Endothelial cell of umbilical vein (primary cell): ENCODE measurements around the gene EMP2. TPM values are rescaled to one million over a fixed set of nuclear protein-coding genes. Genes with fewer than 3 reads are reported as not detected.

Source experiments
- BruUV-seq: library from RNA; stranded (reverse); fragments of 400-500 nt; replicated peaks from 2 replicates; lab custom pipeline; 2021; lab: Mats Ljungman, UMichigan
- CTCF ChIA-PET: fragments of 300-600, 350-600 bp; sonication (Branson Sonifier 250); formaldehyde crosslinking; loops from one replicate; lab custom pipeline; 2021; ENCODE audit warnings: antibody characterized with exemption, inconsistent platforms; lab: Charles Lee
- POLR2A ChIA-PET: fragments of 300-600, 350-600 bp; sonication (Branson Sonifier 250); formaldehyde crosslinking; loops from one replicate; lab custom pipeline; 2021; ENCODE audit warnings: antibody characterized with exemption, inconsistent platforms; lab: Charles Lee
- DNase-seq: peaks from one replicate; pipeline ENCODE4 v3.0.0-alpha.2; 2011; ENCODE audit warnings: low read depth, low spot score
- FAIRE-seq: peaks from 2 replicates; lab custom pipeline; 2011; peaks lifted over from hg19 to GRCh38; lab: Jason Lieb, UNC
- H2AFZ ChIP-seq: 2 replicates; pipeline ENCODE4 v1.6.0; 2012; ENCODE audit warnings: low read depth, low read length, control low read depth, inconsistent platforms
- H3K27ac ChIP-seq: 2 replicates; pipeline ENCODE4 v1.5.1; 2011; ENCODE audit warnings: low read depth, mild to moderate bottlenecking, control low read depth, low read length, moderate library complexity; ENCODE audit not compliant: insufficient read depth
- H3K27me3 ChIP-seq, 2 experiments: 2 replicates each; pipeline versions ENCODE4 v1.6.0 to v1.6.1; 2011; ENCODE audit warnings: low read length in 2 of 2, mixed read lengths in 1 of 2; ENCODE audit not compliant: control insufficient read depth in 2 of 2, insufficient read depth in 2 of 2
- H3K36me3 ChIP-seq, 2 experiments: 2 replicates in 1 of 2; 3 replicates in 1 of 2; pipeline ENCODE4 v1.5.1; 2011; ENCODE audit warnings: low read length in 2 of 2, mild to moderate bottlenecking in 1 of 2, moderate library complexity in 1 of 2; ENCODE audit not compliant: control insufficient read depth in 2 of 2, insufficient read depth in 2 of 2; ENCODE audit errors: extremely low read depth in 1 of 2
- H3K4me1 ChIP-seq: 3 replicates; pipeline ENCODE4 v1.5.1; 2011; ENCODE audit warnings: mild to moderate bottlenecking, low read length; ENCODE audit not compliant: control insufficient read depth, insufficient read depth; ENCODE audit errors: extremely low read depth
- H3K4me2 ChIP-seq: 2 replicates; pipeline ENCODE4 v1.6.1; 2011; ENCODE audit warnings: low read length, control low read depth, mixed read lengths; ENCODE audit not compliant: insufficient read depth
- H3K4me3 ChIP-seq, 3 experiments: fragments of 200-600 bp in 1 of 3; sonication (generic), shearing (Covaris generic) in 1 of 3; replicated peaks in 1 of 3; 2 replicates each; pipeline ENCODE4 v1.5.1; 2011 to 2016; ENCODE audit warnings: control low read depth in 3 of 3, low read length in 3 of 3, mild to moderate bottlenecking in 2 of 3, inconsistent platforms in 1 of 3, low read depth in 1 of 3, moderate library complexity in 1 of 3; ENCODE audit not compliant: insufficient read depth in 1 of 3
- H3K79me2 ChIP-seq: 2 replicates; pipeline ENCODE4 v1.6.0; 2012; ENCODE audit warnings: low read length, inconsistent platforms; ENCODE audit not compliant: control insufficient read depth, insufficient read depth
- H3K9ac ChIP-seq: replicated peaks from 2 replicates; pipeline ENCODE3; 2011; ENCODE audit warnings: low read length, control low read depth; ENCODE audit not compliant: insufficient read depth; ENCODE audit errors: extremely low read depth
- H3K9me1 ChIP-seq: replicated peaks from 3 replicates; pipeline ENCODE4 v1.6.0; 2011; ENCODE audit warnings: mild to moderate bottlenecking, low read length; ENCODE audit not compliant: control insufficient read depth, insufficient read depth; ENCODE audit errors: extremely low read depth
- H3K9me3 ChIP-seq: replicated peaks from 2 replicates; pipeline ENCODE4 v1.5.1; 2012; ENCODE audit warnings: low read length, inconsistent platforms; ENCODE audit not compliant: control insufficient read depth, insufficient read depth
- H4K20me1 ChIP-seq: replicated peaks from 2 replicates; pipeline ENCODE3; 2011; ENCODE audit warnings: mild to moderate bottlenecking, low read length; ENCODE audit not compliant: control insufficient read depth, insufficient read depth; ENCODE audit errors: extremely low read depth
- EZH2 ChIP-seq: IDR thresholded peaks from 2 replicates; pipeline ENCODE4 v1.6.1; 2012; ENCODE audit warnings: borderline replicate concordance, low read depth, mild to moderate bottlenecking, moderate library complexity, low read length, inconsistent platforms; ENCODE audit not compliant: severe bottlenecking
- FOS ChIP-seq: IDR thresholded peaks from 2 replicates; pipeline ENCODE4 v1.6.1; 2011; ENCODE audit warnings: mild to moderate bottlenecking, low read length, moderate library complexity, borderline replicate concordance; ENCODE audit not compliant: insufficient read depth
- GATA2 ChIP-seq: IDR thresholded peaks from 2 replicates; pipeline ENCODE4 v1.7.0; 2011; ENCODE audit warnings: low read depth, mild to moderate bottlenecking, moderate library complexity, mixed read lengths, low read length; ENCODE audit not compliant: insufficient read length, insufficient read depth
- JUN ChIP-seq: IDR thresholded peaks from 2 replicates; pipeline ENCODE4 v1.6.1; 2011; ENCODE audit warnings: borderline replicate concordance, low read depth; ENCODE audit not compliant: insufficient read length, insufficient read depth
- MYC ChIP-seq: IDR thresholded peaks from one replicate; pipeline ENCODE4 v1.6.1; 2011; ENCODE audit warnings: mild to moderate bottlenecking, low read depth, low read length
- POLR2A ChIP-seq: IDR thresholded peaks from 2 replicates; pipeline ENCODE4 v1.6.1; 2012; ENCODE audit warnings: low read depth, mild to moderate bottlenecking, control low read depth, low read length
- POLR2AphosphoS5 ChIP-seq: IDR thresholded peaks from 2 replicates; pipeline ENCODE4 v1.6.1; 2012; ENCODE audit warnings: low read depth, mild to moderate bottlenecking, control low read depth, low read length, moderate library complexity; ENCODE audit not compliant: insufficient read depth
- dilution Hi-C: fragments of 300-500 bp; cut with MboI; formaldehyde crosslinking; loops from one replicate; pipeline ENCODE4 v1.15.0; 2019; ENCODE audit warnings: low sequenced_read_pairs; ENCODE audit not compliant: extremely low pct_ligation_motif_present
- intact Hi-C: fragments of 100-400 bp; cut with micrococcal nuclease; formaldehyde crosslinking; loops from one replicate; pipeline ENCODE4 v1.10.0; 2022
- polyA plus RNA-seq, 4 experiments: library from polyadenylated mRNA; depleted of rRNA in 3 of 4; stranded (reverse) in 3 of 4; unstranded in 1 of 4; fragments of >200 nt; gene quantifications; 2 replicates each; pipeline versions ENCODE4 v1.2.1 to v1.2.3, GENCODE V29; 2011 to 2012; ENCODE audit warnings: missing spikeins in 1 of 4
- total RNA-seq: library from RNA; stranded (reverse); gene quantifications from 2 replicates; pipeline ENCODE4 v1.2.3, GENCODE V29; 2021
- TF ChIP-seq, protein P1 (sequence below): IDR thresholded peaks from 2 replicates; pipeline ENCODE4 v1.6.1; 2011; ENCODE audit not compliant: insufficient read depth, insufficient read length
- TF ChIP-seq, protein P2 (sequence below), 2 donors: IDR thresholded peaks; 1 replicate in 1 of 2; 2 replicates in 1 of 2; pipeline ENCODE4 v1.5.1; 2011; ENCODE audit warnings: low read length in 2 of 2, mild to moderate bottlenecking in 2 of 2, moderate library complexity in 2 of 2, control low read depth in 1 of 2, inconsistent platforms in 1 of 2, low read depth in 1 of 2; ENCODE audit not compliant: insufficient read depth in 1 of 2; ENCODE audit errors: extremely low read depth in 1 of 2

The EMP2 gene
- total and polyA plus RNA-seq, 2 donors (not counting 3 experiments of a cell fraction or from before 2014, with no cell fraction given): 19.0 to 25.5 TPM

DNA sequence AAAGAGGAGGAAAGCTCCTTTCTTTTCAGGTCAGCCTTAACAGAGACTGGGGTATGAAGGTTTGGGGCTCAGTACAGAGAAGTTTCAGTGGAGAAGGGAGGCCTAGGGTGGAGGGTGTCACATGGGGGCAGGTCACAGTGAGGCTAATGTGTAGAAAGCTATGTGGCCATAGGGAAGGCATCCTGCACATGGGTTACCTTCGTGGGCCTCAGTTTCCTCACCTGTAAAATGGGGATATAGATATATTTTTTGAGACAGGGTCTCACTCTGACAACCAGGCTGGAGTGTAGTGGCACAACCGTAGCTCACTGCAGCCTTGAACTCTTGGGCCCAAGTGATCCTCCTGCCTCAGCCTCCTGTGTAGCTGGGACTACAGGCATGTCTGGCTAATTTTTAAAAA is 41.8 kb downstream of the EMP2 start:
- no peak overlapping the region for H3K4me3 ChIP-seq
- no peak overlapping the region for H3K9ac ChIP-seq
- dilution Hi-C loops: no loop called here
- no peaks in the 10 kb centered on the region for H3K27me3 ChIP-seq
- BruUV-seq: no TSS peak
- POLR2A ChIA-PET: no interaction called here
- H3K9me1 ChIP-seq: no peaks in the 10 kb centered on the region
- FAIRE-seq (no peak), DNase-seq (no peak)
- H3K4me2 ChIP-seq: no peak overlapping the region
- intact Hi-C loops: no loop called here
- no peak overlapping the region for H2AFZ ChIP-seq
- H4K20me1 ChIP-seq: no peaks in the 10 kb centered on the region
- peaks cover 0 to 4% of the 10 kb centered on the region in 2 experiments for H3K36me3 ChIP-seq
- no peaks in the 10 kb centered on the region for H3K9me3 ChIP-seq
- TF ChIP-seq, protein P1, sequence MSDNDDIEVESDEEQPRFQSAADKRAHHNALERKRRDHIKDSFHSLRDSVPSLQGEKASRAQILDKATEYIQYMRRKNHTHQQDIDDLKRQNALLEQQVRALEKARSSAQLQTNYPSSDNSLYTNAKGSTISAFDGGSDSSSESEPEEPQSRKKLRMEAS: no peak
- no peak for TF ChIP-seq POLR2A
- TF ChIP-seq GATA2: no peak
- TF ChIP-seq JUN: no peak
- no peak for TF ChIP-seq FOS
- TF ChIP-seq, protein P2, sequence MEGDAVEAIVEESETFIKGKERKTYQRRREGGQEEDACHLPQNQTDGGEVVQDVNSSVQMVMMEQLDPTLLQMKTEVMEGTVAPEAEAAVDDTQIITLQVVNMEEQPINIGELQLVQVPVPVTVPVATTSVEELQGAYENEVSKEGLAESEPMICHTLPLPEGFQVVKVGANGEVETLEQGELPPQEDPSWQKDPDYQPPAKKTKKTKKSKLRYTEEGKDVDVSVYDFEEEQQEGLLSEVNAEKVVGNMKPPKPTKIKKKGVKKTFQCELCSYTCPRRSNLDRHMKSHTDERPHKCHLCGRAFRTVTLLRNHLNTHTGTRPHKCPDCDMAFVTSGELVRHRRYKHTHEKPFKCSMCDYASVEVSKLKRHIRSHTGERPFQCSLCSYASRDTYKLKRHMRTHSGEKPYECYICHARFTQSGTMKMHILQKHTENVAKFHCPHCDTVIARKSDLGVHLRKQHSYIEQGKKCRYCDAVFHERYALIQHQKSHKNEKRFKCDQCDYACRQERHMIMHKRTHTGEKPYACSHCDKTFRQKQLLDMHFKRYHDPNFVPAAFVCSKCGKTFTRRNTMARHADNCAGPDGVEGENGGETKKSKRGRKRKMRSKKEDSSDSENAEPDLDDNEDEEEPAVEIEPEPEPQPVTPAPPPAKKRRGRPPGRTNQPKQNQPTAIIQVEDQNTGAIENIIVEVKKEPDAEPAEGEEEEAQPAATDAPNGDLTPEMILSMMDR (IDR thresholded peaks at IDR 0.05; ENCODE audit: extremely low read depth in 1 of 2, insufficient read depth in 1 of 2, low read depth in 1 of 2, low read length in 2 of 2): no peak
- TF ChIP-seq EZH2: no peak
- no peak for TF ChIP-seq POLR2AphosphoS5
- no peak for TF ChIP-seq MYC
- H3K27ac ChIP-seq: no peak overlapping the region
- H3K79me2 ChIP-seq: no peaks in the 10 kb centered on the region
- H3K4me1 ChIP-seq: no peaks in the 10 kb centered on the region
- CTCF ChIA-PET: interaction anchor here (0.9 to 1.3 kb wide), 2 partner anchors 16 to 403 kb away, joined by 3 to 5 read pairs; partner anchors contain the start of gene DEXI
